ENCODE measurements around the gene ARMH1.

ARMH1 gene

GRCh38 chr1:44739307-44740178 lies 65.0 kb downstream of the ARMH1 start, which contains the start of gene KIF2C:
KIF2C (plus strand) TSS chr1:44739837; CDS start chr1:44739933, 96 bp downstream.
- Histone ChIP-seq H3K9ac (ENCODE audit: low read depth, low read length, poor library complexity, severe bottlenecking) (peak within 1 kb of the TSS; percentile 97), H3K4me1 (ENCODE audit: insufficient read depth, low read length, poor library complexity, severe bottlenecking) (peaks cover 37% of the 10 kb centered on the region), H3K4me2 (ENCODE audit: low read depth, low read length, poor library complexity, severe bottlenecking) (peak within 1 kb of the TSS; percentile 93), H3K9me3 (ENCODE audit: insufficient read depth, low read depth, low read length) (no peaks in the 10 kb centered on the region), H3F3A (ENCODE audit: low read depth) (no peaks in the 10 kb centered on the region), H3K79me2 (ENCODE audit: insufficient read depth, low read length) (peaks cover 49% of the 10 kb centered on the region), H3K9me2 (replicated peaks; ENCODE audit: low read depth, low read length) (no peaks in the 10 kb centered on the region), H4K20me1 (ENCODE audit: insufficient read depth, low read length, poor library complexity, severe bottlenecking) (peaks cover 19% of the 10 kb centered on the region), H3K36me3 (ENCODE audit: insufficient read depth, low read length) (peaks cover 3% of the 10 kb centered on the region; the same call in 1 of the 2 replicates), H2AFZ (ENCODE audit: low read length) (peak within 1 kb of the TSS; percentile 80), H3K4me3 (ENCODE audit: low read length, poor library complexity, severe bottlenecking) (peak within 1 kb of the TSS; percentile 94), H3K27me3 (ENCODE audit: insufficient read depth, low read length, poor library complexity, severe bottlenecking) (no peaks in the 10 kb centered on the region)
- TF ChIP-seq CTCF (conservative IDR thresholded peaks at IDR 0.05; ENCODE audit: low read length) = no peak
- TF ChIP-seq EZH2phosphoT487 (IDR thresholded peaks at IDR 0.05; ENCODE audit: borderline replicate concordance) = no peak

GRCh38 chr1:44740179-44740617 lies 65.7 kb downstream of the ARMH1 start:
- no peaks in the 10 kb centered on the region for H3F3A ChIP-seq (ENCODE audit: low read depth)
- peak overlapping the region; percentile 93 for H3K4me2 ChIP-seq (ENCODE audit: low read depth, low read length, poor library complexity, severe bottlenecking)
- peaks cover 55% of the 10 kb centered on the region for H3K79me2 ChIP-seq (ENCODE audit: insufficient read depth, low read length)
- peak overlapping the region; percentile 94 for H3K4me3 ChIP-seq (ENCODE audit: low read length, poor library complexity, severe bottlenecking)
- H3K27me3 ChIP-seq (ENCODE audit: insufficient read depth, low read length, poor library complexity, severe bottlenecking) = no peaks in the 10 kb centered on the region
- H3K36me3 ChIP-seq (ENCODE audit: insufficient read depth, low read length) = peaks cover 3% of the 10 kb centered on the region; the same call in 1 of the 2 replicates
- H3K9ac ChIP-seq (ENCODE audit: low read depth, low read length, poor library complexity, severe bottlenecking) = peak overlapping the region; percentile 97
- peaks cover 19% of the 10 kb centered on the region for H4K20me1 ChIP-seq (ENCODE audit: insufficient read depth, low read length, poor library complexity, severe bottlenecking)
- TF ChIP-seq CTCF (conservative IDR thresholded peaks at IDR 0.05; ENCODE audit: low read length) (no peak), EZH2phosphoT487 (IDR thresholded peaks at IDR 0.05; ENCODE audit: borderline replicate concordance) (no peak)
- H3K9me3 ChIP-seq (ENCODE audit: insufficient read depth, low read depth, low read length) = no peaks in the 10 kb centered on the region
- no peaks in the 10 kb centered on the region for H3K9me2 ChIP-seq (replicated peaks; ENCODE audit: low read depth, low read length)
- peak overlapping the region; percentile 80 for H2AFZ ChIP-seq (ENCODE audit: low read length)
- peaks cover 37% of the 10 kb centered on the region for H3K4me1 ChIP-seq (ENCODE audit: insufficient read depth, low read length, poor library complexity, severe bottlenecking)

- H3K4me1 ChIP-seq (ENCODE audit: insufficient read depth, low read length, poor library complexity, severe bottlenecking) = peaks cover 41% of the 10 kb centered on the region
- H3K9me2 ChIP-seq (replicated peaks; ENCODE audit: low read depth, low read length) = no peaks in the 10 kb centered on the region
- TF ChIP-seq CTCF (conservative IDR thresholded peaks at IDR 0.05; ENCODE audit: low read length) (no peak), EZH2phosphoT487 (IDR thresholded peaks at IDR 0.05; ENCODE audit: borderline replicate concordance) (no peak)
- H2AFZ ChIP-seq (ENCODE audit: low read length) = no peak overlapping the region
- peaks cover 83% of the 10 kb centered on the region for H3K79me2 ChIP-seq (ENCODE audit: insufficient read depth, low read length)
- peak overlapping the region; percentile 66 for H3K4me3 ChIP-seq (ENCODE audit: low read length, poor library complexity, severe bottlenecking)
- H3K9ac ChIP-seq (ENCODE audit: low read depth, low read length, poor library complexity, severe bottlenecking) = peak overlapping the region; percentile 59
- H3K36me3 ChIP-seq (ENCODE audit: insufficient read depth, low read length) = peaks cover 24% of the 10 kb centered on the region
- no peaks in the 10 kb centered on the region for H3K27me3 ChIP-seq (ENCODE audit: insufficient read depth, low read length, poor library complexity, severe bottlenecking)
- no peaks in the 10 kb centered on the region for H3K9me3 ChIP-seq (ENCODE audit: insufficient read depth, low read depth, low read length)
- H3K4me2 ChIP-seq (ENCODE audit: low read depth, low read length, poor library complexity, severe bottlenecking) = peak overlapping the region; percentile 93
- H4K20me1 ChIP-seq (ENCODE audit: insufficient read depth, low read length, poor library complexity, severe bottlenecking) = peaks cover 24% of the 10 kb centered on the region
- no peaks in the 10 kb centered on the region for H3F3A ChIP-seq (ENCODE audit: low read depth)
Measured at GRCh38 chr1:44743211-44743610, 68.7 kb downstream of the ARMH1 start.
